K562 (cell line): ENCODE data around the gene THADA. TPM values are rescaled to one million over a fixed set of nuclear protein-coding genes. Genes with fewer than 3 reads are reported as not detected.

ENCODE experiments used
- ATAC-seq: fragments of 200-7000 bp; cut with Tn5 transposase; 3 replicates; pipeline ENCODE4 v1.9.1; 2020; ENCODE audit warnings: moderate library complexity
- BruUV-seq: library from RNA; stranded (reverse); fragments of 400-500 nt; replicated peaks from 2 replicates; lab custom pipeline; 2021; lab: Mats Ljungman, UMichigan
- CTCF ChIA-PET: fragments of 300-600 bp; formaldehyde crosslinking; extraction: SDS; loops from one replicate; lab custom pipeline; 2021; ENCODE audit warnings: low intra/inter-chr PET ratio; lab: Yijun Ruan, JAX
- POLR2A ChIA-PET: fragments of 300-600, 350-650 bp; sonication (Branson Sonifier 250); formaldehyde crosslinking; extraction: SDS; loops from one replicate; lab custom pipeline; 2021; ENCODE audit warnings: antibody characterized with exemption, inconsistent platforms; lab: Yijun Ruan, JAX
- DNase-seq, 4 experiments: peaks; one replicate each; pipeline versions ENCODE4 v3.0.0 to v3.0.0-alpha.2; 2011 to 2018; ENCODE audit warnings: low spot score in 3 of 4, mixed read lengths in 3 of 4; ENCODE audit errors: extremely low read depth in 1 of 4
- FAIRE-seq: peaks from 2 replicates; lab custom pipeline; 2011; peaks lifted over from hg19 to GRCh38; lab: Jason Lieb, UNC
- H2AFZ ChIP-seq: 2 replicates; pipeline ENCODE4 v1.6.0; 2011; ENCODE audit warnings: low read depth, low read length, control low read depth, inconsistent platforms
- H3K27ac ChIP-seq: fragments of 200-600 bp; 3 replicates; pipeline ENCODE4 v1.8.0; 2011; ENCODE audit warnings: low read depth, mild to moderate bottlenecking, control low read depth, inconsistent platforms, low read length, moderate library complexity, mixed read lengths; ENCODE audit errors: extremely low read depth
- H3K27me3 ChIP-seq, 2 experiments: fragments of 300-600 bp in 1 of 2; 2 replicates in 1 of 2; 3 replicates in 1 of 2; pipeline versions ENCODE4 v1.6.0 to v1.8.0; 2011; ENCODE audit warnings: inconsistent platforms in 2 of 2, low read length in 2 of 2, mild to moderate bottlenecking in 1 of 2, mixed read lengths in 1 of 2, moderate library complexity in 1 of 2; ENCODE audit not compliant: control insufficient read depth in 2 of 2, insufficient read depth in 2 of 2
- H3K36me3 ChIP-seq: fragments of 300-600 bp; 3 replicates; pipeline ENCODE4 v1.8.0; 2011; ENCODE audit warnings: mild to moderate bottlenecking, low read length, inconsistent platforms; ENCODE audit not compliant: control insufficient read depth, insufficient read depth
- H3K4me1 ChIP-seq, 2 experiments: fragments of 200-600 bp in 1 of 2; replicated peaks in 1 of 2; 2 replicates in 1 of 2; 3 replicates in 1 of 2; pipeline versions ENCODE4 v1.5.1 to v1.8.0; 2011; ENCODE audit warnings: inconsistent platforms in 2 of 2, low read length in 2 of 2, mild to moderate bottlenecking in 1 of 2, mixed read lengths in 1 of 2, moderate library complexity in 1 of 2; ENCODE audit not compliant: control insufficient read depth in 2 of 2, insufficient read depth in 2 of 2
- H3K4me2 ChIP-seq: 2 replicates; pipeline ENCODE4 v1.6.1; 2011; ENCODE audit warnings: low read length, control low read depth, inconsistent platforms, mixed read lengths; ENCODE audit not compliant: insufficient read depth
- H3K4me3 ChIP-seq: fragments of 200-600 bp; sonication (generic), shearing (Covaris generic); 2 replicates; pipeline ENCODE4 v1.5.1; 2016; ENCODE audit warnings: control low read depth, inconsistent platforms
- H3K79me2 ChIP-seq: fragments of 200-600 bp; 3 replicates; pipeline ENCODE4 v1.8.0; 2011; ENCODE audit warnings: low read length, inconsistent platforms; ENCODE audit not compliant: control insufficient read depth, insufficient read depth
- H3K9ac ChIP-seq, 2 experiments: 2 replicates each; pipeline versions ENCODE4 v1.6.0 to v1.6.1; 2011; ENCODE audit warnings: low read depth in 2 of 2, low read length in 2 of 2, control low read depth in 1 of 2, inconsistent platforms in 1 of 2, mild to moderate bottlenecking in 1 of 2, mixed read lengths in 1 of 2; ENCODE audit not compliant: insufficient read depth in 1 of 2
- H3K9me1 ChIP-seq: one replicate; pipeline ENCODE4 v1.6.0; 2011; ENCODE audit warnings: inconsistent platforms, mild to moderate bottlenecking, low read length, moderate library complexity; ENCODE audit not compliant: control insufficient read depth, insufficient read depth
- H3K9me3 ChIP-seq: replicated peaks from 2 replicates; pipeline ENCODE4 v1.5.1; 2011; ENCODE audit warnings: low read depth, low read length, inconsistent platforms; ENCODE audit not compliant: control insufficient read depth, insufficient read depth
- H4K20me1 ChIP-seq: replicated peaks from 2 replicates; pipeline ENCODE4 v1.6.1; 2011; ENCODE audit warnings: low read length, inconsistent platforms, mixed read lengths; ENCODE audit not compliant: control insufficient read depth, insufficient read depth
- MAFG ChIP-seq: fragments of 450-650 bp; conservative IDR thresholded peaks from 2 replicates; pipeline ENCODE4 v1.6.1; 2016; ENCODE audit warnings: missing genetic modification characterization, missing compliant biosample characterization
- NFE2 ChIP-seq: IDR thresholded peaks from 2 replicates; pipeline ENCODE4 v1.6.1; 2014; ENCODE audit warnings: antibody characterized with exemption, low read depth
- NR1H2 ChIP-seq: sonication (generic); formaldehyde crosslinking; IDR thresholded peaks from 2 replicates; pipeline ENCODE4 v1.4.0; 2020; ENCODE audit warnings: mild to moderate bottlenecking, missing genetic modification reagents
- POU5F1 ChIP-seq: fragments of 150-350 bp; IDR thresholded peaks from 2 replicates; pipeline ENCODE4 v1.6.1; 2014; ENCODE audit warnings: borderline replicate concordance, low read length, low read depth, mild to moderate bottlenecking; ENCODE audit not compliant: partially characterized antibody
- TCFL5 ChIP-seq: fragments of 250-450 bp; sonication (Bioruptor Pico); conservative IDR thresholded peaks from 2 replicates; pipeline ENCODE4 v1.6.1; 2021; ENCODE audit warnings: mild to moderate bottlenecking, moderate library complexity, matching md5 sums
- WGBS: fragments of 100-300 bp; shearing (Covaris generic); methylation state at CpG from one replicate; pipeline ENCODE4 v1.1.6; 2016; ENCODE audit warnings: low coverage, mixed read lengths; ENCODE audit not compliant: insufficient coverage; ENCODE audit errors: missing lambda C conversion rate; 5-methylcytosine and 5-hydroxymethylcytosine counted together
- in situ Hi-C: fragments of 300-500 bp; cut with MboI; formaldehyde crosslinking; loops from 4 replicates; pipeline ENCODE4 v1.15.0; 2018; ENCODE audit warnings: inconsistent platforms, mixed read lengths
- intact Hi-C: fragments of 100-400 bp; cut with micrococcal nuclease; formaldehyde crosslinking; loops from 2 replicates; pipeline ENCODE4 v1.14.2; 2022
- polyA plus RNA-seq, 8 experiments: library from polyadenylated mRNA; depleted of rRNA in 4 of 8; stranded (reverse) in 5 of 8; unstranded in 3 of 8; fragments of >200 nt; fragmentation: Nextera tagmentation in 2 of 8; fragmentation: Illumina TruSeq in 1 of 8; extraction: Ambion mirVana in 2 of 8; extraction: Trizol in 1 of 8; gene quantifications; 2 replicates each; pipeline versions ENCODE4 v1.2.1 to v1.2.3, GENCODE V29; 2011 to 2014; ENCODE audit warnings: inconsistent platforms in 1 of 8, missing spikeins in 1 of 8
- total RNA-seq, 7 experiments: library from RNA; depleted of rRNA in 6 of 7; stranded (reverse); fragments of >200 nt in 6 of 7; fragmentation: Illumina TruSeq in 2 of 7; extraction: Trizol in 2 of 7; gene quantifications; 2 replicates each; pipeline versions ENCODE4 v1.2.1 to v1.2.3, GENCODE V29; 2011 to 2021; ENCODE audit warnings: low replicate concordance in 1 of 7
- TF ChIP-seq, protein P1 (sequence below), 2 experiments: fragments of 450-650 bp; IDR thresholded peaks; 2 replicates each; pipeline ENCODE4 v1.6.1; 2016
- TF ChIP-seq, protein P2 (sequence below): sonication (generic); formaldehyde crosslinking; IDR thresholded peaks from 2 replicates; pipeline ENCODE4 v1.8.1; 2023; ENCODE audit warnings: mild to moderate bottlenecking, missing genetic modification reagents
- TF ChIP-seq, protein P3 (sequence below): IDR thresholded peaks from 3 replicates; pipeline ENCODE4 v1.6.1; 2011; ENCODE audit warnings: borderline replicate concordance, mild to moderate bottlenecking, moderate library complexity; ENCODE audit not compliant: insufficient read length; ENCODE audit errors: extremely low read depth
- TF ChIP-seq, protein P4 (sequence below): fragments of 250-450 bp; sonication (Bioruptor Pico); IDR thresholded peaks from 2 replicates; pipeline ENCODE4 v1.5.0; 2020; ENCODE audit warnings: mild to moderate bottlenecking
- TF ChIP-seq, protein P5 (sequence below), 2 experiments: fragments of 450-650 bp in 1 of 2; IDR thresholded peaks; 2 replicates each; pipeline ENCODE4 v1.6.1; 2011 to 2017; ENCODE audit warnings: low read depth in 2 of 2, antibody characterized with exemption in 1 of 2, borderline replicate concordance in 1 of 2, low read length in 1 of 2, mild to moderate bottlenecking in 1 of 2, mixed read lengths in 1 of 2; ENCODE audit not compliant: control insufficient read depth in 1 of 2

The THADA gene
- total and polyA plus RNA-seq, 9 of the 15 experiments (the other 6 are each of a cell fraction or from before 2014, with no cell fraction given): 17.8 to 34.7 (median 31.9) TPM

DNA sequence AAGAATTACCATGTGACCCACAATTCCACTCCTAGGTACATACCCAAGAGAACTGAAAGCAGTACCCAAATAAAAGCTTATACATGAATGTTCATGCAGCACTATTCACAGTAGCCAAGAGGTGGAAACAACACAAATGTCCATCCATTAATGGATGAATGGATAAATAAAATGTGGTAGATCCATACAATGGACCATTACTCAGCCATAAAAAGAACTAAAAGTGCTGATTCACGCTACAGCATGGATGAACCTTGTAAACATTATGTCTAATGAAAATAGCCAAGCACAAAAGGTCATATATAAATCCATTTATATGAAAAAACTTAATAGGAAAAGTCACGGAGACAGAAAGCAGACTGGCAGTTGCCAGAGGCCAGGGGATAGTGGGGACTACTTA is 345.8 kb downstream of the THADA start:
- ChIA-PET CTCF (no interaction called here), POLR2A (interaction anchor here (0.7 to 0.8 kb wide), 2 partner anchors 26 to 282 kb away, joined by 3 read pairs; no protein-coding TSS in a partner anchor)
- no peaks in the 10 kb centered on the region for H3K36me3 ChIP-seq
- H3K4me3 ChIP-seq: no peak overlapping the region
- ATAC-seq (no peak), FAIRE-seq (no peak), DNase-seq (no peak)
- WGBS: 84% methylated on average over 2 of the region's 2 CpGs
- no peak overlapping the region for H3K9ac ChIP-seq
- H3K9me3 ChIP-seq: no peaks in the 10 kb centered on the region
- no TSS peak for BruUV-seq
- H3K79me2 ChIP-seq: no peaks in the 10 kb centered on the region
- H3K9me1 ChIP-seq: no peaks in the 10 kb centered on the region
- no peaks in the 10 kb centered on the region for H3K4me1 ChIP-seq
- no peaks in the 10 kb centered on the region for H3K27me3 ChIP-seq
- no peak overlapping the region for H3K27ac ChIP-seq
- H3K4me2 ChIP-seq: no peak overlapping the region
- intact Hi-C loops (no loop called here), in situ Hi-C loops (no loop called here)
- H2AFZ ChIP-seq: no peak overlapping the region
- no peaks in the 10 kb centered on the region for H4K20me1 ChIP-seq
- TF ChIP-seq, protein P1, sequence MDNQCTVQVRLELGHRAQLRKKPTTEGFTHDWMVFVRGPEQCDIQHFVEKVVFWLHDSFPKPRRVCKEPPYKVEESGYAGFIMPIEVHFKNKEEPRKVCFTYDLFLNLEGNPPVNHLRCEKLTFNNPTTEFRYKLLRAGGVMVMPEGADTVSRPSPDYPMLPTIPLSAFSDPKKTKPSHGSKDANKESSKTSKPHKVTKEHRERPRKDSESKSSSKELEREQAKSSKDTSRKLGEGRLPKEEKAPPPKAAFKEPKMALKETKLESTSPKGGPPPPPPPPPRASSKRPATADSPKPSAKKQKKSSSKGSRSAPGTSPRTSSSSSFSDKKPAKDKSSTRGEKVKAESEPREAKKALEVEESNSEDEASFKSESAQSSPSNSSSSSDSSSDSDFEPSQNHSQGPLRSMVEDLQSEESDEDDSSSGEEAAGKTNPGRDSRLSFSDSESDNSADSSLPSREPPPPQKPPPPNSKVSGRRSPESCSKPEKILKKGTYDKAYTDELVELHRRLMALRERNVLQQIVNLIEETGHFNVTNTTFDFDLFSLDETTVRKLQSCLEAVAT (IDR thresholded peaks at IDR 0.05): no peak
- TF ChIP-seq TCFL5 (CRISPR knock-in tag): no peak
- TF ChIP-seq, protein P2, sequence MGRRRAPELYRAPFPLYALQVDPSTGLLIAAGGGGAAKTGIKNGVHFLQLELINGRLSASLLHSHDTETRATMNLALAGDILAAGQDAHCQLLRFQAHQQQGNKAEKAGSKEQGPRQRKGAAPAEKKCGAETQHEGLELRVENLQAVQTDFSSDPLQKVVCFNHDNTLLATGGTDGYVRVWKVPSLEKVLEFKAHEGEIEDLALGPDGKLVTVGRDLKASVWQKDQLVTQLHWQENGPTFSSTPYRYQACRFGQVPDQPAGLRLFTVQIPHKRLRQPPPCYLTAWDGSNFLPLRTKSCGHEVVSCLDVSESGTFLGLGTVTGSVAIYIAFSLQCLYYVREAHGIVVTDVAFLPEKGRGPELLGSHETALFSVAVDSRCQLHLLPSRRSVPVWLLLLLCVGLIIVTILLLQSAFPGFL (CRISPR knock-in tag): no peak
- TF ChIP-seq, protein P3, sequence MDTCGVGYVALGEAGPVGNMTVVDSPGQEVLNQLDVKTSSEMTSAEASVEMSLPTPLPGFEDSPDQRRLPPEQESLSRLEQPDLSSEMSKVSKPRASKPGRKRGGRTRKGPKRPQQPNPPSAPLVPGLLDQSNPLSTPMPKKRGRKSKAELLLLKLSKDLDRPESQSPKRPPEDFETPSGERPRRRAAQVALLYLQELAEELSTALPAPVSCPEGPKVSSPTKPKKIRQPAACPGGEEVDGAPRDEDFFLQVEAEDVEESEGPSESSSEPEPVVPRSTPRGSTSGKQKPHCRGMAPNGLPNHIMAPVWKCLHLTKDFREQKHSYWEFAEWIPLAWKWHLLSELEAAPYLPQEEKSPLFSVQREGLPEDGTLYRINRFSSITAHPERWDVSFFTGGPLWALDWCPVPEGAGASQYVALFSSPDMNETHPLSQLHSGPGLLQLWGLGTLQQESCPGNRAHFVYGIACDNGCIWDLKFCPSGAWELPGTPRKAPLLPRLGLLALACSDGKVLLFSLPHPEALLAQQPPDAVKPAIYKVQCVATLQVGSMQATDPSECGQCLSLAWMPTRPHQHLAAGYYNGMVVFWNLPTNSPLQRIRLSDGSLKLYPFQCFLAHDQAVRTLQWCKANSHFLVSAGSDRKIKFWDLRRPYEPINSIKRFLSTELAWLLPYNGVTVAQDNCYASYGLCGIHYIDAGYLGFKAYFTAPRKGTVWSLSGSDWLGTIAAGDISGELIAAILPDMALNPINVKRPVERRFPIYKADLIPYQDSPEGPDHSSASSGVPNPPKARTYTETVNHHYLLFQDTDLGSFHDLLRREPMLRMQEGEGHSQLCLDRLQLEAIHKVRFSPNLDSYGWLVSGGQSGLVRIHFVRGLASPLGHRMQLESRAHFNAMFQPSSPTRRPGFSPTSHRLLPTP: no peak
- TF ChIP-seq, protein P4, sequence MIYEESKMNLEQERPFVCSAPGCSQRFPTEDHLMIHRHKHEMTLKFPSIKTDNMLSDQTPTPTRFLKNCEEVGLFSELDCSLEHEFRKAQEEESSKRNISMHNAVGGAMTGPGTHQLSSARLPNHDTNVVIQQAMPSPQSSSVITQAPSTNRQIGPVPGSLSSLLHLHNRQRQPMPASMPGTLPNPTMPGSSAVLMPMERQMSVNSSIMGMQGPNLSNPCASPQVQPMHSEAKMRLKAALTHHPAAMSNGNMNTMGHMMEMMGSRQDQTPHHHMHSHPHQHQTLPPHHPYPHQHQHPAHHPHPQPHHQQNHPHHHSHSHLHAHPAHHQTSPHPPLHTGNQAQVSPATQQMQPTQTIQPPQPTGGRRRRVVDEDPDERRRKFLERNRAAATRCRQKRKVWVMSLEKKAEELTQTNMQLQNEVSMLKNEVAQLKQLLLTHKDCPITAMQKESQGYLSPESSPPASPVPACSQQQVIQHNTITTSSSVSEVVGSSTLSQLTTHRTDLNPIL (CRISPR knock-in tag): no peak
- peak; percentile 49 for TF ChIP-seq MAFG (tag)
- TF ChIP-seq NFE2: peak; percentile 17; the same call in 1 of the 2 replicates
- TF ChIP-seq POU5F1: no peak
- TF ChIP-seq, protein P5, sequence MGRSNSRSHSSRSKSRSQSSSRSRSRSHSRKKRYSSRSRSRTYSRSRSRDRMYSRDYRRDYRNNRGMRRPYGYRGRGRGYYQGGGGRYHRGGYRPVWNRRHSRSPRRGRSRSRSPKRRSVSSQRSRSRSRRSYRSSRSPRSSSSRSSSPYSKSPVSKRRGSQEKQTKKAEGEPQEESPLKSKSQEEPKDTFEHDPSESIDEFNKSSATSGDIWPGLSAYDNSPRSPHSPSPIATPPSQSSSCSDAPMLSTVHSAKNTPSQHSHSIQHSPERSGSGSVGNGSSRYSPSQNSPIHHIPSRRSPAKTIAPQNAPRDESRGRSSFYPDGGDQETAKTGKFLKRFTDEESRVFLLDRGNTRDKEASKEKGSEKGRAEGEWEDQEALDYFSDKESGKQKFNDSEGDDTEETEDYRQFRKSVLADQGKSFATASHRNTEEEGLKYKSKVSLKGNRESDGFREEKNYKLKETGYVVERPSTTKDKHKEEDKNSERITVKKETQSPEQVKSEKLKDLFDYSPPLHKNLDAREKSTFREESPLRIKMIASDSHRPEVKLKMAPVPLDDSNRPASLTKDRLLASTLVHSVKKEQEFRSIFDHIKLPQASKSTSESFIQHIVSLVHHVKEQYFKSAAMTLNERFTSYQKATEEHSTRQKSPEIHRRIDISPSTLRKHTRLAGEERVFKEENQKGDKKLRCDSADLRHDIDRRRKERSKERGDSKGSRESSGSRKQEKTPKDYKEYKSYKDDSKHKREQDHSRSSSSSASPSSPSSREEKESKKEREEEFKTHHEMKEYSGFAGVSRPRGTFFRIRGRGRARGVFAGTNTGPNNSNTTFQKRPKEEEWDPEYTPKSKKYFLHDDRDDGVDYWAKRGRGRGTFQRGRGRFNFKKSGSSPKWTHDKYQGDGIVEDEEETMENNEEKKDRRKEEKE (IDR thresholded peaks at IDR 0.05; ENCODE audit: borderline replicate concordance in 1 of 2, control insufficient read depth in 1 of 2, low read depth in 2 of 2, low read length in 1 of 2): no peak
- TF ChIP-seq NR1H2 (CRISPR knock-in tag): no peak
